DMS153 (cell line): Measurements from ENCODE around the gene ADM2.

Source experiments
- DNase-seq: peaks from one replicate; lab custom pipeline; 2025; lab: John Stamatoyannopoulos, UW

Gene ADM2

DNA sequence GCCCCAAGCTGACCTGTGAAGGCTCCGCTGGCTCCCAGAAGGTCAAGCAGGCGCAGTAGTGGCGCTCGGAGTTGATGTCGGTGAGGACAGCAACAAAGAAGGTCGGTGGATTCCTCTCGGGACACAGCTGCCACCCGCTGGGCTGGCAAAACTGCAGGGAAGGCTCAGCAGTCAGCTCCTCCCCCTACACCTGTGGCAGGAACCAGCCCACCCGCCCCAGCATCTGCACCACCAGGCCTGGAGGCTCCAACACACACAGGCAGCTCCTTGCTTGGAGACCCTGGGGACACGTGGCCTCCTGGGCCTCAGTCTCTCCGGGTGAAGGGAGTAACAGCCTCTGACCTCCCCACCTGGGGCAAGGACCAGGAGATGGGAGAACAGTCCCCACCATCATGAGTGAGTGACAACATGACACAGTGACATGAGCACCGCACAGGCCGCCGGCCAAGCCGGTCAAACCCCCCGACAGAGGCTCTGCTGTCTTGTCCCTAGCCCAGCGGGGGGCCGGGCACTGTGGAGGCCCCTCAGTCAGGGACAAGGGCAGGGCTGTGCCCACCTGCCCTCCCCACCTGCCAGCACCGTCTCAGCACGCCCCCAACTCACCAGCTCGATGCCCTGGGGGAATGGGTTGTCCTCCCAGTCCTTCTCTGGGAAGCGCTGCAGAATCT lies 13.4 kb upstream of the ADM2 start:
- DNase-seq = no peak

DNA sequence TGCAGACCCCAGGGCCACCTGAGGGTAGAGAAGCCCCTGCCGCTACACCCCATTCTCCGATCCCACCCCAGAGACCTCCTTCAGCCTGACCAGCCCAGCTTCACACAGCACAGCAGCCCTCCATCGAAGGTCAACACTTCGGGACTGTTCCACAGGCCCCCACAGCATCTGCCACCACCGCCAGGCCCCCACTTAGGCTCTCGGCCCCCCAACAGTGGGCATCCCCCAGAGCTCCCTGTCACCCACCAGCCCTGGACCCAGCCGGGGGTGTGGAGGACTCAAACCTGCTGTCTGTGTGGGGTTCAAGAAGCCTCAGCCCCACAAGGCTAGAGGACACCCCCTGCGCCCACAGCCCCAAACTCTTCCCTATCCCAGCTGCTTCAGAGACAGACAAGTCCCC lies 12.7 kb upstream of the ADM2 start:
- no peak for DNase-seq

DNA sequence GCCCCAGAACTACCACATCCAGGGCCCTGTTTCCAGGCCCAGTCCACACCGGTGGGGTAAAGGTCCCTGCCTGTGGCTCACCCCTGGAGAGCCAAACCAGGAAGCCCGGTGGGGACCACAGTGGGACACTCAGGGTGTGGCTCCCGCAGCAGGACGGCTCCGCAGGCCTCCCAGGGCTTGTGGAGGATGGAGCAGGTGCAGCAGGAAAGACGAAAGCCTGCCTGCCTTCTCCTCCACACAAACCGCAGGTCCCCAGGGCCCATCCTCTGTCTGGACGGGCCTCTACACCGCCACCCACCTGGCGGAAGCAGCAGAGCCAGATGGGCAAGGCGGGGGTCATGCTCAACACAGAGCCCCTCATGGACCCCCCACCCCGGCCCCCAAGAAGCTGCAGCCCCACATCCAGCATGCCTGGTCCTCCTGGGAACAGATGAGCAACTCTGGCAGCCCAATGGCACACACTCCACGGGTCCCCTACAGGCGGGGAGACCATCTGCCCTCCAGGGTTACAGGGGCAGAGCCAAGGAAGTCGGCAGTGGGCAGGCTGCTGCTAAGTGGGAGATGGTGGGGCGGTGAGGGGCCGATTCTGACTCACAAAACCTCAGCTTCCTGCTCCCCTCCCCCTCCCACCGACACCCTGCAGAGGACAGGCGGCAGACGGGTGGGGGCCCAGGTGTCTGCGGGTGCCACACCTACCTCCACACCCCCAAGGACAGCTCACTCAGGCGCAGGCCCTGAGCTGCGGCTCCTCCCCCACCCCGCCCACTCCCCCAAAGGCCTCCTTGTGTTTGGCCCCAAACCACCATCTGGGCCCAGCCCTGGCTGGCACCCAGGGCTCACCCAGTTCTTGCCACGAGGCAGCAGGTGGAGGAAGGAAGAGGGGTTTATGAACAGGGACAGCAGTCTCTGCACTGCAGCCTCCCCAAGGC lies 11.7 kb upstream of the ADM2 start:
- DNase-seq = peak; percentile 87

DNA sequence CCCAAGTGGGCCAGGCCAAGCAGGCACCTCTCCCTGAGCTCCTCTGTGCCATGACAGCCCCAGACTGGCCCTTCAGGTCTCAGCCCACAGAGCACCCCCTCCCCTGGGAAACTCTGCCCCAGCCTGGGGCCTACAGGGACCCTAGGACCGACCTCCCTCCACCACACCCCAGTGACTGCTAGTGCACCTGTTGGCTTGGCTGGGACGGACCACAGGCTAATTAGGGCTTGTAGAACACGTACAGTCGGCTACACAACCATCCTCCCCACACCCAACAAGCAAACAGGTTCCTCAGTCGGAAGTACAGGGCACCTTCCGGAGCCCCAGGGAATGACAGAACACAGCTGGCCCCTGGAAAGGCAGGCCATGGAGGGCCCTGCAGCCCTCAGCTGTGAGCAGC lies 10.9 kb upstream of the ADM2 start:
- DNase-seq = no peak

DNA sequence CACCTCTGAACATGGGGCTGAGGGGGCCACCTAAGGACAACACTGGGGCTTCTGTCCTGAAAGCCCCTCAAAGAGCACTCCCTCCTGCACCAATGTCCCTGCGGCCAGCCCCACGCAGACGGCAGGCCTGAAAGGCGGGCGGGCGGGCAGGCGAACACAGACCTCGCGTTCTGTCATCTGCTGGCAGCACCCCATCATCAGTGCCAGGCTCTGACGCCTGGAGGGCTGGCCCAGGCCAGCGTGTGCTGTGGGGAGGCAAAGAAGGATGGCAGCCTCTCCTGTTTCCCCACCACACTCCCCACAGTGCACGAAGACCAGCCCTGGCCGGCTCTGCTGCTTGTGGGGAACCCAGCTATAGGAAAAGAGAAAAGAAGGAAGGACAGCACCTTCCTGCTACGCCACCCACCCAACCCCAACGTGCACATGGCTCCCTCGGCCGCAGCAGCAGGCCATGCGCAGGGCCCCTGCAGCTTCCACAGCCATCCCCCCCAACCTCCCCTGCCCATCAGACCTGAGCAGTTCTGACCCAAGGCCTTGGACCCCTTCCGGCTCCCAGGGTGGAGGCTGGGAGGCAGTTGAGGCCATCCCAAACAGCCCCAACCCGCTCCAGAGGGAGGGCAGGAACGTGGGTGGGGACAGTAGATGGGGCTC lies 10.0 kb upstream of the ADM2 start:
- no peak for DNase-seq

DNA sequence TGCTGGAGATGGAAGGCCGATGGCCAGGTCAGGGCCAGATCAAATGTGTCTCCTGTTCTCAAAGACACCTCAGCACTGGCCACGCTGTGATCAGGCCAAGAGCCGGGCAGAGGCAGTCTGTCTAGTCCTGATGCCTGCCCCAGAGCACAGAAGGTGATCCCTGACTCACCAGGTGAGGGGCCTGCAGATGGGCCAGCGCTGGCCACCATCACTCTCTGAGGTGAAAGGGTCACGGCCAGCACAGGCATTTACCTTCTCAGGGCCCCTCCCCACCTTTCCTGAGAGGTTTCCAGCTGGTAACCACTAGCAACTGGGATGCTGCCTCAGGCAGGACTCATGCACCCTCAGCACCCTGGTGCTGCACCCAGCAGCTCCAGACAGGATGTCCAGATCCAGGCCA lies 9.4 kb upstream of the ADM2 start:
- no peak for DNase-seq

DNA sequence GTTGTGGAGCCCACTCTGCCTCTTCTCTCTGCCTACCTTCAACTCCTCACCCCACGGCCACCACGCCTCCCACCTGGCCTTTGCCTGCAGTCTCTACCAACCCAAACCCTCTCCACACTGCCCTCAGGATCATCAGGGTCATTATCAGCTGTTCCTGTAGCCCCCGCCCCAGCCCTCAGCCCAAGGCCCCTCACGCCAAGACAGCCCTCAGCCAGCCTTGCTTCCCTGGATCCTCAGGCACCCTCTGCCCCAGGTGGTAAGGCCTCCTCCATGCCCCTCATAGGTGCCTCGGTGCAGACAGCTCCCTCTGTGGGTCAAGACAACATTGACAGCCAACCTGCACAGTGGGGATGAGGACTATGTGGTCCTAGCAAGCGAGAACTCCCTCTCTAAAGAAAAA lies 8.3 kb upstream of the ADM2 start:
- no peak for DNase-seq

DNA sequence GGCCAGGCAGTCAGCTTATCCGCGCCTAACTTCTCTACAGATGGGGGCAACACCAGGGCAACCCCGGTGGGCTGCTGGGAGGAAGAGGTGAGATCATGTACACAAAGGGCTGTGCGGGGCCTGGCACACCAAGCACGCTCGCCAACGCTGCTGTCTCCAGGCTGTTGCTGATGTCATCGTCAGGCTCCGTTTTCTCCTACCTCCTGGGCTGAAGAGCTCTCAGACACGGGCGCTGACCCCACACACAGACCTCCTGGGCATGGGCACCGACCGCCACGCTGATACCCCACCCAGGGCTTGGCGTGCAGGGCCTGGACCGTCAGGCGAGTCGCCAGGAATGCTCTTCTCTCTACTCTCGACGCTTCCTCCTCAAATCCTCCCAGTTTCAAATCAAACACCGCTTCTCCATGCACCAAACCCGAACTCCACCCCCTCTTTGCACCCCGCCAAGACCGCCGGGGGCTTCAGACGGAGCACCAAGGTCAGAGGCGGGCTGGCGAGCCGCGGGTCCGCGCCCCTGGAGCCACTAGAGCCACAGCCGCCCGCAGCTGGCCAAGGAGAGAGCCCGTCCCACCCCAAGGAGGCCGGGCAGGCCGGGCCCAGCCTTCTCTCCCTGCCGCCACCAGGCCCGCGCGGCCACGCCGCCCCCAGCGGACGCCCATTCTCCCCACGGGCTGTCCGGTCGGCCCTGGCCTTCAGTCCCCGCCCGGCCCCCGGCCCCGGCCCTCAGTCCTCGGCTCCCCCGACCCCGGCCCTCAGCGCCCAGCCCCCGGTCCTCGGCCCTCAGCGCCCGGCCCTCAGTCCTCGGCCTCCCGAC lies 7.3 kb upstream of the ADM2 start:
- DNase-seq = no peak

DNA sequence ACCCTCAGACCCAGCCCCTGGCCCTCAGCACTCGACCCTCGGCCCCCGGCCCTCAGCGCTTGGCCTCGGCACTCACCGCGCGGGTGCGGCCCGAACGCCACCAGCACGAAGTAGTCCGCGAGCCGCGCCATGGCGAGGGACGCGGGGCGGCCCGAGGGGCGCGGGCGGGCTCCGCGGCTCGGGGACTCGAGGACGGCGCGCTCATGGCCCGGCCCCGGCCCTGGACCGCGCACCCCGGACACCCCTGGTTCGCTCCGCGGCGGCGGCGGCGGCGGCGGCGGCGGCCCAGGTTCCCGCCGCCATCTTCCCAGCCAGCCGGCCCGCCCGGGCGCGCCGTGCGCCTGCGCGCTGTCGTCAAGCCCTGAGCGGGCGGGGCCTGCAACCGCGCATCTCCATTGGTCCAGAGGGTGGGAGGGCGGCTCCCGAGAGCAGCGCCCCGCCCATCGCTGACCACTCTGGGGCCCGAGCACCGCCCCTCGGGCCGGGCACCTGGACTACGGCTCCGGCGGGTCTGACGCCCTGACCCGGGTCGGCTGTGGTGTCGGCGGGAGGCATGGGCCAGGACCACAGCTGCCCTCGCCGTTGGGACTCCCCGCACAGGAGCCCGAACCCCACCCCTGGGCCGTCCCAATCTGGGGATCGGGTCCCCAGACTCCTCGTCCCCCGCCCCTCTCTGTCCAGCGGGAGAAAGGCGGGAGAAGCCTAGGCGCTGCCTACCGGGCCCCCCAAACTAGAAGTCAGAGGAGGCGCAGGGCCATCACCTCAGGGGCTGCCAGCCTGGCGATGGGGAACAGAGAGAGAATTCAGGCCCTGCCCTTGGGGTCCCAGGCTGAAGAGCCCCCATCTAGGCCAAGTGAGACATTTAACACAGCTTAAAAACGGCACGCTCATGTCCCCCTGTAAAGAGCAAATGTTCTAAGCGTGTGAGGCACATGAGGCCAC lies 6.4 kb upstream of the ADM2 start, which contains the start of gene SBF1:
TSS of gene SBF1 (minus strand) at position 326 of the 942 bp plus-strand sequence. CDS start at position 131, 195 bp downstream.
- peak; percentile 68 for DNase-seq

DNA sequence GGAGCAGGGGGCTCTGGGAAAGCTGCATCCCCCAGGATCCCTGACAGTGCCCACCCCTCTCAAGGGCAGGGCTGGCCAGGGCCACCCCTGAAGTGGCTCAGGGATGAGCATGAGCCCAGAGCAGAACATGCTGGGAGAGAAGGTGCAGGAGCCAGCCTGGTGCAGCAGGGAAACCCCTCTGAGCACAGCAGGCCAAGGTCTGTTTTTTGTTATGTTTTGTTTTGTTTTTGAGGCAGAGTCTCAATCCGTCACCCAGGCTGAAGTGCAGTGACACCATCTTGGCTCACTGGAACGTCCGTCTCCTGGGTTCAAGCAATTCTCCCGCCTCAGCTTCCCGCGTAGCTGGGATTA lies 5.7 kb upstream of the ADM2 start:
- no peak for DNase-seq

DNA sequence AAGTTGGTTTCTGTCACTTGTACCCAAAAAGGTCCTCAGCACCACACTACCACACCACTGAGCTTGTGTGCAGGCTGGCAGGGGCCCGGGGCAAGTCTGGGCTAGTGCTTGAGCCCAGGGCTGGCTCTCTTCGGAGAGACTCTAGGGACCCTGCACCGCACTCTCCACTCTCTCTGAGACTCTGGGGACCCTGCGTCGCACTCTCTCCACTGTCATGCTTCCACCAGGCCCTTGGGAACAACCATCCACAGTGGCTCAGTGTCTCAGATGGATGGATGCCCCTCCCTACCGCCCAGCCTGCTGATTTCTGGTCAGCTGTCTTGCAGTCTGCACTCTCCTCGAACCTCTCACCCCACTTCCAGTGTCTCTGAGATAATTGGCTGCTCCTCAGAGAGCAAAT lies 4.5 kb upstream of the ADM2 start:
- no peak for DNase-seq

DNA sequence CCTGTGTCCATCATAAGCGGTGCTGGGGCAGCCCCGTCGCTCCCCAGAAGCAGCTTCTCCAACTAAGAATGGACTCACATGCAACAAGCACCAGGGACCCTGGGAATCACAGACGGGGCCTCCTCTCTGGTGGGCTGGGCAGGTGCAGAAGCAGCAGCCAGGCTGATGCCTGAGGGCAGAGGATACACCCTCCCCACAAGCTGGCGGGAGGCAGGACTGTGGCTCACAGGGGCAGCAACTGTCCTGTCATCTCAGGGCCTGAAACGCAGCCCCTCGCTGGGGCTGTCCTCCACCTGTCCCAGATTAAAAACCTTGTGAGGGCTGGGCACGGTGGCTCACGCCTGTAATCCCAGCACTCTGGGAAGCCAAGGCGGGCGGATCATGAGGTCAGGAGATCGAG lies 3.4 kb upstream of the ADM2 start:
- DNase-seq = no peak

DNA sequence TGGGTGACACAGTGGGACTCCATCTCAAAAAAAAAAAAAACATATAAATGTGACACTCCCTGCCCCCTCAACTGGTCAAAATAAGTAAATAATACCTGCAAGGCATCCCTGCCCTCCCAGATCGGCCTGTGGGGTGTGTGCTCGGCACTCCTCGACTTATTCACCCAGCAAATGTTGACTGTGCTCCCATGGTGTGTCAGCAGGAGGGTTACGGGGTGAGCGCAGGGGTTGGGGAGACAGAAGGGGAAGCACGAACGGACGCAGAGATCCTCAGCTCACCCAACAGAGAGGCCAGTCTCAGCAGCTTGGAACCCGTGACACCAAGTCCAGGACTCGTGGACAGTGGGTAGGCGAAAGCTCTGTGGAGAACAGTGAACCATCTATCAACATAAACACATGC lies 1.6 kb upstream of the ADM2 start:
- DNase-seq = no peak

DNA sequence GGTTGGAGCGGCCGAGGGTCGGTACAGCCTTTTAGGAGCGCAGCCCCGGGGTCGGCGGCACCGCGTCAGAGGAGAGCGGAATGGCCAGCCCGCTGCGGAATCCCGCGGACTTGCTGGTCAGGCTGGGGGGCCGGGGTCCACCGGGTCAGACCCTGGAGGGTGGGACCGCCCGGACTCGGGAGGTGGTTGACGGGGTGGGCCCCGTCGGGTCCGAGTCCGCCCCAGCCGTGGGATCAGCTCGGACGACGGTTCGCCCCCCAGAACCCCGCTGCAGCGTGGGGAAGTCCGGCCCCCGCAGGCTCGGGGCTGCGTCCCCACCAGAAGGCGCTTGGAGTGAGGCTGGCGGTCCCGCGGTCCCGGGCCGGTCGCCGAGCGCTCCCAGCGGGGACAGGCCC lies 301 bp upstream of the ADM2 start:
- DNase-seq = no peak

DNA sequence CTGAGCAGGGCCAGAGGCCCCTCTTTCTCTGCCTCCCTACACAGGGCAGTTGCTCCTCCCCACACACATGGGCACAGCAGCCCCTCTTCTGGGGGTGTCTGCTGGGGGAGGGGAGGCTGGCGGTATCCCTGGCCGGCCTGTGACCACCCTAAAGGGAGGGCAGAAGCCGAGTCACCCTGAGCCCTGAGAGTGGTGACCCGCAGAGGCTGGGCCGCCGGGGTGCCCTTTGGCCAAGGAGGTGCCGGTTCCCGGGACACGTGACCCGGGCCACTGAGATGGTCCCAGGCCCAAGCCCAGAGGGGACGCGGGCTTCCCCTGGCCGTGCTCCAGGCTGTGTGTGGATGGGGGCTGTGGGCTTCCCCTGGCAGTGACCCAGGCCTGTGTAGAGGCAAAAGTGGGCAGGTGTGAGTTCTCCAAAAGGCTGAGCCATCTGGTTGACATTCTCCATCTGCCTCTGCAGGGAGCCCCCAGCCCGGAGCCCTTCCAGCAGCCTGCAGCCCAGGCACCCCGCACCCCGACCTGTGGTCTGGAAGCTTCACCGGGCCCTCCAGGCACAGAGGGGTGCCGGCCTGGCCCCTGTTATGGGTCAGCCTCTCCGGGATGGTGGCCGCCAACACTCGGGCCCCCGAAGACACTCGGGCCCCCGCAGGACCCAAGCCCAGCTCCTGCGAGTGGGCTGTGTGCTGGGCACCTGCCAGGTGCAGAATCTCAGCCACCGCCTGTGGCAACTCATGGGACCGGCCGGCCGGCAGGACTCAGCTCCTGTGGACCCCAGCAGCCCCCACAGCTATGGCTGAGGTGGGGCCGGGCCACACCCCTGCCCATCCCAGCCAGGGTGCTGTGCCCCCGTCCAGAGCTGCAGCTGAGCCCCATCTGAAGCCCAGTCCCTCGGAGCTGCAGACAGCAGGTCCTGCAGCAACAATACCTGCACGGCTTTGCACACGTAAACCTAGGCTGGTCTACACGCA lies 1.0 kb downstream of the ADM2 start:
- DNase-seq = no peak

DNA sequence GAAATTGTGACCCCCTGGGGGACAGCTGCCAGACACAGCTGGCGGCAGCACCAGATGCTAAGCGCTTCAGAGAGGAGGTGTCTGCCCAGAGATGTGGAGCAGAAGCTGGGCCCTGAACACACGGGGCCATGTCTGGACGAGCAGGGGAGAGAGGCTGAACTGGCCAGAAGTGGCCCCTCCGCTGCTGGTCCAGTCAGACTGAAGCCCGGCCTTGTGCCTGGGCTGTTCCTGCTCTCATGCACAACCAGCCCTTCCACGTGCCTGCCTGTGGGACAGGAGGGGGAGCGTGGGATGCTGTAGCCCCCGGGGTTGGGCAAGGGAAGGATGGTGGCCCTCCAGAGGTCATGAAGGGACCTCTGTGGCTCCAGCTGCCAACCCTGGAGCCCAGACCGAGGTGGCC lies 1.8 kb downstream of the ADM2 start:
- no peak for DNase-seq

DNA sequence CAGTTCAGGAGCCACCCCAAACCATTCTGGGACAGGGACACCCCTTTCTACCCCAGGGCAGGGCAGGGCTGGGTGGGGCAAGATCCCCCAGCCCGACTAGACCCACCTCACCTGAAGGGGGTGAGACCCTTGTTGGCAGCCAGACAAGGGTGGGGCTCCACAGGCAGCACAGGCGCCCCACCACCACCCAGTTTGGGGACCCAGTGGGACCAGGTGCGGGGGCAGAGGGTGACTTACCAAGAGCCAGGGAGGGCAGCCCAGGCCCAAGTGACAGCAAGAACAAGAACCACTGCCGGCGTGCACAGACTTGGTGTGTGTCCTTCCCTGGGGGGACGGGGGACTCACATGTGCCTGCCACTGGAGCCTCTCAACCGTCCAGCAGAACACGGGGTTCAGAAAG lies 2.2 kb downstream of the ADM2 start:
- no peak for DNase-seq

DNA sequence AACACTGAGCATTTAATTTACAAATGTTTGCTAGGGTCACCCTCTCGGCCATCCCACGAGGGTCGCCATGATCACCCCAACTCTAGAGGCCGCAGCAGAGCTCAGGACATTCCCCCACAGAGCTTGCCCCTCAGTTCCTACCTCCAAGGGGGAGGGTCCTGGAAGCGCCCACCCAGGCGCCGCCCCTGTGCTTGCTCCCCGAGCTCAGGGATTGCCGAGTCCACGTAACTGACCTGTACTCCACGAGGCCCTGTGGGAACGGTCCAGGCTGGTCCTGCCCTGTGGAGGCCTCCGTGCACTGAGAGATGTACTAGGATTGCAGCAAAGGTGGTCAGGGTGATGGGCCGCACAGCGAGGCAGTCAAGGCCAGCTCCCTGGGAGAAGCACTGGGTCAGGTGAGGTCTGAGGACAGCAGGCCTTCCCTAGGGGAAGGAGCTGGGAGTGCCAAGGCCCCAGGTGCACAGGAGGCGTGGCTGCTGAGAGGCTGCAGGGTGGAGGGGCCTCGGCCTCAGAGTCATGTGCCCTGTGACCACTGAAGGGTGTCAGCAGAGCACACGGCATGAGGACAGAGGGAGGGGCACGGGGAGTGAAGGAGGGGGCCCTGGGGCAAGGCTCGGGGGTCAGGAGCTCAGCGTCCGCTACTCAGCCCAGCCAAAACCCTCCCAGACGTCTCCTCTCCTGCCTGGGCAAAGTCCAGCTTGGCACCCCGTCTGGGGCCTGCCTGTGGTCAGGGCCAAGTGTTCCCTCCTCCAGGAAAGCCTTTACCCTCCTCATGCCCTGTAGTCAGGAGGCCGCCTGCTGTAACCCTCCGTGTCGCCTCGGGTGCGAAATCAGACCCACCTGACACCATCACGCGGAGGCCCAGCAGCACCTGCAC lies 2.9 kb downstream of the ADM2 start:
- DNase-seq = no peak
